NT2/D1 (cell line): Measurements from ENCODE around the gene NOL4L.

ENCODE experiments used
- SUZ12 ChIP-seq: IDR thresholded peaks from 2 replicates; pipeline ENCODE4 v1.6.1; 2011; ENCODE audit not compliant: insufficient read length, insufficient read depth; ENCODE audit errors: extremely low read depth
- ZNF274 ChIP-seq: IDR thresholded peaks from 2 replicates; pipeline ENCODE4 v1.6.1; 2011; ENCODE audit warnings: mild to moderate bottlenecking, low read depth, low read length

- TF ChIP-seq ZNF274: no peak
- TF ChIP-seq SUZ12: no peak
These were observed 143.5 kb downstream of the NOL4L start for GRCh38 chr20:32441638-32442037.
